ENCODE measurements around the gene ACAP2. TPM values are rescaled to one million over a fixed set of nuclear protein-coding genes. Genes with fewer than 3 reads are reported as not detected.

The ACAP2 gene
- total RNA-seq, 3 donors from 2014 or later (not counting 1 experiment from before 2014, with no cell fraction given), result 103 to 132 (median 128) TPM

Other genes starting within 250 kb of the ACAP2 start
- gene XXYLT1, start 171.9 kb downstream of the ACAP2 start, total RNA-seq, result 10 to 100 TPM in 2 of 3 donors, 1 to 10 TPM in 1; 8.7 to 13.6 (median 10.2) TPM
- 10 to 100 TPM; 89.8 to 97.3 (median 89.9) TPM for gene PPP1R2, start 100.3 kb upstream of the ACAP2 start, total RNA-seq
- gene APOD, start 140.9 kb upstream of the ACAP2 start, total RNA-seq, result not detected